ENCODE data around the gene CANT1. TPM values are rescaled to one million over a fixed set of nuclear protein-coding genes. Genes with fewer than 3 reads are reported as not detected.
A peak's percentile ranks its signal among the peaks of the same experiment; 100 is the strongest.

The CANT1 gene
- total RNA-seq, 4 donors from 2014 or later: 9.2 to 40.6 (median 21.5) TPM

GRCh38 chr17:78973196-78973595 lies 36.4 kb downstream of the CANT1 start:
- no peak overlapping the region for H3K4me3 ChIP-seq
- intact Hi-C loops (cut with DNase I; ENCODE audit: low total_unique reads): loop anchor here (10.0 kb wide), 1 partner anchor 258 kb away; no protein-coding TSS in a partner anchor
- TF ChIP-seq POLR2A (IDR thresholded peaks at IDR 0.05): no peak
- no peak for TF ChIP-seq CTCF (IDR thresholded peaks at IDR 0.05)
- H3K36me3 ChIP-seq: no peaks in the 10 kb centered on the region
- H3K27ac ChIP-seq: peak overlapping the region in 1 of 2 donors; percentile 33
- no peaks in the 10 kb centered on the region for H3K9me3 ChIP-seq
- DNase-seq: peak in 1 of 2 donors; percentile 41
- peaks cover 7 to 19% of the 10 kb centered on the region in 2 donors for H3K4me1 ChIP-seq
- H3K27me3 ChIP-seq: no peaks in the 10 kb centered on the region

GRCh38 chr17:78972507-78973105 lies 37.0 kb downstream of the CANT1 start:
- no peak for DNase-seq
- Histone ChIP-seq H3K27me3 (no peaks in the 10 kb centered on the region), H3K4me1 (peaks cover 7 to 13% of the 10 kb centered on the region in 2 donors), H3K36me3 (no peaks in the 10 kb centered on the region), H3K27ac (peak overlapping the region in 1 of 2 donors; percentile 33), H3K4me3 (no peak overlapping the region), H3K9me3 (no peaks in the 10 kb centered on the region)
- intact Hi-C loops (cut with DNase I; ENCODE audit: low total_unique reads): loop anchor here (10.0 kb wide), 1 partner anchor 258 kb away; no protein-coding TSS in a partner anchor
- TF ChIP-seq CTCF (IDR thresholded peaks at IDR 0.05): no peak
- TF ChIP-seq POLR2A (IDR thresholded peaks at IDR 0.05): no peak

GRCh38 chr17:78971756-78972506 lies 37.6 kb downstream of the CANT1 start:
- Histone ChIP-seq H3K27ac (peak overlapping the region; percentile 60 to 61), H3K9me3 (no peaks in the 10 kb centered on the region), H3K27me3 (no peaks in the 10 kb centered on the region), H3K36me3 (no peaks in the 10 kb centered on the region), H3K4me1 (peaks cover 4 to 6% of the 10 kb centered on the region in 2 donors), H3K4me3 (no peak overlapping the region)
- DNase-seq: no peak
- intact Hi-C loops (cut with DNase I; ENCODE audit: low total_unique reads): loop anchor here (2.0 to 10.0 kb wide), 2 partner anchors 105 to 257 kb away; no protein-coding TSS in a partner anchor
- TF ChIP-seq CTCF (IDR thresholded peaks at IDR 0.05) (no peak), POLR2A (IDR thresholded peaks at IDR 0.05) (no peak)

GRCh38 chr17:78970834-78971755 lies 38.5 kb downstream of the CANT1 start:
- H3K4me3 ChIP-seq: no peak overlapping the region
- peak; percentile 82 to 88 for DNase-seq

More at GRCh38 chr17:78970834-78971755, 38.5 kb downstream of the CANT1 start:
- intact Hi-C loops (cut with DNase I; ENCODE audit: low total_unique reads): loop anchor here (2.0 to 10.0 kb wide), 2 partner anchors 104 to 256 kb away; no protein-coding TSS in a partner anchor
- TF ChIP-seq CTCF (IDR thresholded peaks at IDR 0.05) (peak; percentile 86 to 94 (median 89)), POLR2A (IDR thresholded peaks at IDR 0.05) (no peak)
- Histone ChIP-seq H3K27ac (peak overlapping the region; percentile 60 to 61), H3K4me1 (peaks cover 0 to 4% of the 10 kb centered on the region in 2 donors), H3K36me3 (no peaks in the 10 kb centered on the region), H3K9me3 (no peaks in the 10 kb centered on the region), H3K27me3 (no peaks in the 10 kb centered on the region)
